ENCODE measurements around the gene KLHL25. TPM values are rescaled to one million over a fixed set of nuclear protein-coding genes. Genes with fewer than 3 reads are reported as not detected.
"Not testable (repeated sequence)": the region's sequence is repeated elsewhere in the genome, so short reads cannot be mapped to it uniquely, and the experiment has no call there.

The KLHL25 gene, protein sequence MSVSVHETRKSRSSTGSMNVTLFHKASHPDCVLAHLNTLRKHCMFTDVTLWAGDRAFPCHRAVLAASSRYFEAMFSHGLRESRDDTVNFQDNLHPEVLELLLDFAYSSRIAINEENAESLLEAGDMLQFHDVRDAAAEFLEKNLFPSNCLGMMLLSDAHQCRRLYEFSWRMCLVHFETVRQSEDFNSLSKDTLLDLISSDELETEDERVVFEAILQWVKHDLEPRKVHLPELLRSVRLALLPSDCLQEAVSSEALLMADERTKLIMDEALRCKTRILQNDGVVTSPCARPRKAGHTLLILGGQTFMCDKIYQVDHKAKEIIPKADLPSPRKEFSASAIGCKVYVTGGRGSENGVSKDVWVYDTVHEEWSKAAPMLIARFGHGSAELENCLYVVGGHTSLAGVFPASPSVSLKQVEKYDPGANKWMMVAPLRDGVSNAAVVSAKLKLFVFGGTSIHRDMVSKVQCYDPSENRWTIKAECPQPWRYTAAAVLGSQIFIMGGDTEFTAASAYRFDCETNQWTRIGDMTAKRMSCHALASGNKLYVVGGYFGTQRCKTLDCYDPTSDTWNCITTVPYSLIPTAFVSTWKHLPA
- total RNA-seq = 1 to 10 TPM; 4.1 to 4.7 TPM

DNA sequence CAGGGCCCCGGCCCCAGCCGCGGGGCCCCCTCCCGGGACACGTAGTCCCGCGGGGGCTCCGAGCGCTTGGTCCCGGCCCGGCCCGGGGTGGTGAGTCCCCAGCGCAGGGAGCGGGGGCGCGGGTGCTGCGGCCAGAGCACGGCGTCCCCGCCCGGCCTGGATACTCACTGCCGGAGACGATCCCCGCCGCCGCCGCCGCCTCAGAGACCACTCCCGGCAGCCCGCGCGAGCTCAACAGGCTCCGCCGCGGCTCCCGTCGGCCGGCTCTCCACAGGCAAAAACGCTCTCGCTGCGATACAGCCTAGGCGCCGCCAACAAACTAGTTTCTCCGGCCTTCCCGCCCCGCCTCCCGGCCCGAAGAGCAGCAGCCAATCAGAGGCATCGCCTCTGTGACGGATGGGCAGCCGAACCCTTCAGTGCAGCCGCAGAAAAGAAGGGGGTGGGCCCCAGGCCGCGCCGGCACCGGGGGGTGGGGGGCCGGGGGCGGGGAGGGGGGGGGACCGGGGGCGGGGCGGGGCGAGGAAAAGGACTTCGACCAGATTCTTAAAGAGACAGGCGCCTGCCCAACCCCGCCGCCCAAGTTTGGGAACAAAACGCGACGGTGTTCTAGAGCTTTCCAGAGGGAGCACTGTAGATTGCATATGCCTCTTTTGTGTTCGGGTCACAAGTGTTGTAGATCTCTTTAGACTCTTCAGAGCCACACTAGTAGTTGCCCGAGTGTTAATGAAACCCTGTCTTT, at the start of gene KLHL25:
TSS of gene KLHL25 (minus strand) at position 328 of the 739 bp plus-strand sequence. CDS start 25,115 bp downstream, outside the sequence.
- CTCF ChIA-PET = no interaction called here
- POLR2A ChIA-PET = interaction anchor here (0.8 to 1.2 kb wide), 3 partner anchors 9 to 104 kb away, joined by 3 to 8 read pairs (median 4); no protein-coding TSS in a partner anchor

DNA sequence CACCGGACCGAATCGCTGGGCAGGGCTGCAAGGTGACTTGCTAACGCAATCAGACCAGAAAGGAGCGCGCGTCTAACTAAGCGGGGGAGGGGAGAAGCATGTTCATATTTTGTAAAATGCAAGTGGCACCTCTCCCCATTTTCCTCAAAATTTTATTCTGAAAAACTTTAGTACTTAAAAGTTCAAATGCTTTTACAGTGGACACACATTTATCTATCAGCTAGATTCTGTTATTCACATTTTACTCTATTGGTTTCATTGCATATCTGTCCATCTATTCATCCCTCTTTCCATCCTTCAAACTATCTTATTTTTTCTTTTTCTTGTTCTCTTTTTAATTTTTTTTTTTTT, 46.1 kb upstream of the KLHL25 start:
- ChIA-PET POLR2A (no interaction called here), CTCF (interaction anchor here (0.7 to 2.0 kb wide), 11 partner anchors 10 to 436 kb away, joined by 3 to 8 read pairs (median 3); no protein-coding TSS in a partner anchor)

DNA sequence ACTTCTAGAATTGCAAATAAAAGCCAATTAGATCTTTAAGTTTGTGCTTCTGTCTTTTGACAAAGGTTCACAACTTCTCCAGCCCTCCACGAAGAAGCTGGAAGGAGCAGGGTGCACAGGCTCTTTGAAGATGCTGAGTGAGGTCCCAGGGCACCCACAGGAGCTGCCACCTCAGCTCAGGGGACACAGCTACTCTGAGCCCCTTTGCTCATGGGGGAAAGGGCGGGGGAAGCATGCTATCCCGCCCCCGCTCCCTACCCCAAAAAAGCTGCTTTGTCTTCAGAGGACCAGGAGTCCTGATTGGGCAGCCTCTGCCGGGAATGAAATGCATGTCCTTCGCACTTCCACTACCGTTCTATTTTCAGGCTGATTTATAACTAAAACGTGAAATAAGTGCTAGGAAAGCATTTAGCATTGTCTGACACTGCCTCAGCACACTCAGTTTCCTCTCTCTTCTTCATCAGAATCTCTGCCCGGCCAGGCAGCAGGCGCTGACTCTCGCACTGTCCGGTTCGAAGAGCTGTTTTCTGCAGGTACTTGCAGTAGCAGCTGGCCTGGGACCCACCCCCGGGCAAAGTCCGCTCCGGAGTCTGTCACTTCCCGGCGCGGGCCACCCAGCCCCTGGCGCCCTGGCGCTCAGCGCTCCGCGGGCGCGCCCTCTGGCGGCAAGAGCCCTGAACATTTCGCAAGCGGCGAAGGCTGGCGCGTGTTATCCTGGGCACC, 45.5 kb upstream of the KLHL25 start:
- POLR2A ChIA-PET = no interaction called here
- CTCF ChIA-PET = interaction anchor here (0.7 to 2.0 kb wide), 12 partner anchors 10 to 435 kb away, joined by 3 to 8 read pairs (median 3); no protein-coding TSS in a partner anchor

- ChIA-PET POLR2A (no interaction called here), CTCF (interaction anchor here (0.9 to 2.0 kb wide), 4 partner anchors 15 to 351 kb away, joined by 3 to 8 read pairs (median 4); no protein-coding TSS in a partner anchor)
These were observed 44.9 kb upstream of the KLHL25 start for GRCh38 chr15:85839643-85840042.

DNA sequence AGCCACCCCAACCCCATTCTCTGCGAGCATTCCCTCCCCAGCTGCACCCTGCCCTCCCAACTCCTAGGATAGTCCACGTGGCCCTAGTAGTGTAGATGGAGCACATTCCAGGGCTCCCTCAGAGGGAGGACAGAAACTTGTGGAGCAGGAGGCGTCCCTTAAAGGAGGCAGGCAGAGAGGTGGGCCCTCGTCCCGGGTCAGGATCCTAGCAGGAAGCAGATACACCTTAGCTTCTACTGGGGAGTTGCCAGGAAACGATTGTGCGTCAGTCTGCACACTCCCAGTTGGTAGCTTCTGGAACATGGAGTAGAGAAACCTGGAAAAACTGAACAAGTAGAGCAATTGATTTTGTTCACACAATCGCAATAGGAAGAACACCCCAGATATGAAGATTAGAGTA, 43.9 kb upstream of the KLHL25 start:
- CTCF ChIA-PET = no interaction called here
- POLR2A ChIA-PET = no interaction called here

- POLR2A ChIA-PET = no interaction called here
- CTCF ChIA-PET = no interaction called here
These were observed 43.2 kb upstream of the KLHL25 start for GRCh38 chr15:85837881-85838280.

DNA sequence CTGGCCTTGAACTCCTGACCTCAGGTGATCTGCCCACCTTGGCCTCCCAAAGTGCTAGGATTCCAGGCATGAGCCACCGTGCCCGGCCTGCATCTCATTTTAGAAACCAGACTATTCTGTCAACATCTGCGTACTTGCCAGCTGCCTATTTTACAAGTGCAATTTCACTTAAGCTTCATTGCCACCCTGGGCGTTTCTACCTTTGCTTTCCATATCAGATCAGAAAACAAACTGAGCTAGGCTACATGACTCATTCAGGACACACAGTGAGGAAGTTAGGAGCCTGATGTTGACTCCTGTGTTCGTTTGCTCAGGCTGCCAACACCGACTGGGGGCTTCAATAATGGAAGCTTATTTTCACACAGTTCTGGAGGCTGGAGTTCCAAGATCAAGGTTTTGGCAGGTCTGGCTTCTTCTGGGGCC, 42.3 kb upstream of the KLHL25 start:
- CTCF ChIA-PET = no interaction called here
- POLR2A ChIA-PET = no interaction called here

GRCh38 chr15:85834651-85835050, 39.9 kb upstream of the KLHL25 start:
- POLR2A ChIA-PET = no interaction called here
- CTCF ChIA-PET = interaction anchor here (0.6 to 1.5 kb wide), 4 partner anchors 12 to 329 kb away, joined by 3 to 4 read pairs (median 3); no protein-coding TSS in a partner anchor

- CTCF ChIA-PET = no interaction called here
- POLR2A ChIA-PET = no interaction called here
These were observed 37.7 kb upstream of the KLHL25 start for GRCh38 chr15:85832394-85832793.

DNA sequence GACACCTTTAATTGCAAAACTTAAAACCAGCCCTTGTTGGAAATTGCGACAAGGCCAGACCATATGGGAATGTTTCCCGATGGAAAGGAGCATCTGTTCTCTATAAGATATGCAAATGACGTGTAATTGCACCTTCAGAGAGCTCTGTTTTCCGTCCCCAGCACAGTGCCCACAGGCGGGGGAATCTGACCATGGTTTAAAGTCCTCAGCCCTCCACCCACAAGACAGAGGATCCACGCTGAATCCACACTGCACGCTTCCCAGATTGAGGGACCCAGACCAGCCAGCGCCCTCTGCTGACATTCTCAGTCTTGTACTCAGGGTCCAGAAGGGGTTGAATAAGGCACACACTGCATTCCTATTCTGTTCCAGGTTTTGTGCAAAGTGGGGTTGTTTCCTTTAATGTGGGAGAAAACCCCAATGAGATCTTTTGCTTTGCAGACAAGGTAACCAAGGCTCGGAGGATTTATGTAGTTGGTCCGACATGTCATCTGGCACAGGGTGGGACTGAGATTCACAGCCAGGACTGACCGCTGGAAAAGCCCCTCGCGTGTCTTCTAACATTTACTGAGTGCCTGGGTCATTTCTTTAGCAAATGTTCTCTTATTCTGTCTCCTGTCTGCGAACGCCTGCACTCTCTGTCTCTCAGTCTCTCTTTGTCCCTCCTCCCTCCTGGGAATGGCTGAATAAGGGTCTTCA, 36.8 kb upstream of the KLHL25 start:
- POLR2A ChIA-PET = no interaction called here
- CTCF ChIA-PET = no interaction called here

DNA sequence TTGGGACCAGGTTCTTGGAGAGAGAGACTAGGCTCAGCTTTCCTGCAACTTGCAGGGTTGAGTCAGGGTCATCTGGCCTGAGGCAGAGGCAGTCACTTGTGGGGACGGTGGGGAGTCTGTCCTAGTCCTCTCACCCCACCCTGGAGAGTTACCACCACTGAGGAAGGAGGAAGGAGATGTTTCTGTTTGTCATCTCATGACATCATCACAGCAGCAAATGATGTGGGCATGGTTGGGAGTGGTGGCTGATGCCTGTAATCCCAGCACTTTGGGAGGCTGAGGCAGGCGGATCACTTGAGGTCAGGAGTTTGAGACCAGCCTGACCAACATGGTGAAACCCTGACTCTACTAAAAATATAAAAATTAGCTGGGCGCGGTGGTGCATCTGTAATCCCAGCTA, 35.0 kb upstream of the KLHL25 start:
- POLR2A ChIA-PET = not testable (repeated sequence)
- CTCF ChIA-PET = interaction anchor here (0.7 kb wide), 1 partner anchor 16 kb away, joined by 3 read pairs; no protein-coding TSS in a partner anchor

- POLR2A ChIA-PET = no interaction called here
- CTCF ChIA-PET = no interaction called here
These were observed 34.1 kb upstream of the KLHL25 start for GRCh38 chr15:85828874-85829273.

DNA sequence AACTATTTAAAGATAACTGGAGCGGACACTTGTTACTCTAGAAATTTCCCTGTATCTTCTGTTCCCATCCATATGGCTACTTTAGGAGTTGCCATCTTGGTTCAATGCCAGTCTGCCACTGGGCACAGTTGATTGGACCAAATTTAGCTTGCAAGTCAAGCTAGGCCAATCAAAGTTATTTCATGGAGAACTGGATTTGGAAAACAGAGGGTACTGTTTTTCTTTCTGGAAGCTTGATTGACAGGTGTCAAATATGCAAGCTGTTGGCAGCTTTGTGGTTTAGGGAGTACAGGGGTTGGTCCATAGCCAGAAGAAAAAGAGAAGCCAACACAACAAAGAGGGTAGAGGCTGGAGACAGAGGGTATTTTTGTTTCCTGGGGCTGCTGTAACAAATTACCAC, 33.4 kb upstream of the KLHL25 start:
- CTCF ChIA-PET = interaction anchor here (1.0 kb wide), 1 partner anchor 31 kb away, joined by 3 read pairs; no protein-coding TSS in a partner anchor
- POLR2A ChIA-PET = no interaction called here

DNA sequence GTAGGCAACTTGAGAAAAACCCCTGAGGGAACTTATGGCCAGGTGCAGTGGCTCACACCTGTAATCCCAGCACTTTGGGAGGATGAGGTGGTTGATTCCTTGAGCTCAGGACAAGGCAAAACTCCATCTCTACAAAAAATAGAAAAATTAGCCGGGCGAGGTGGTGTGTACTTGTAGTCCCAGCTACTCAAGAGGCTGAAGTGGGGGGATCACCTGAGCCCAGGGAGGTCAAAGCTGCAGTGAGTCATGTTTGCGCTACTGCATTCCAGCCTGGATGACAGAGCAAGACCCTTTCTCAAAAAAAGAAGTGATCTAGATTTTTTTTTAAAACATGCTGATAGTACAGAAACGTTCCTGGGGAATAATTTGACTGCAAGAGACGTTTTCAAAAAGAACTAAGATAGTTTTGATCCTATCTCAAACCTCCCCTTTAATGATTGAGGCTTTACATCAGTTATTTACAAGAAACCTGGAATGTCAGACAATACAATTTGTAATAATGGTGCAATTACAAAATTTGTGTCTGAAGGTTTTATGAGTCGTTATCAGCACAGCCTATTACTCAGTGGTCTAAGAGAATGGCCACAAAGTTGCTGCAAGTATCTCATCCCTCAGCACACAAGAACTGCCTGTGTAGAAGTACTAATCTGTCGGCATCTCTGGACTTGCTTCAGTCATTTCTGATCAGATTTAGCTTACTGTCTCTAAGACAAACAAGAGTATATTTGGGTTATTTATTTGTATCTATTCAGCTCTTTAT, 32.2 kb upstream of the KLHL25 start:
- ChIA-PET CTCF (no interaction called here), POLR2A (no interaction called here)

DNA sequence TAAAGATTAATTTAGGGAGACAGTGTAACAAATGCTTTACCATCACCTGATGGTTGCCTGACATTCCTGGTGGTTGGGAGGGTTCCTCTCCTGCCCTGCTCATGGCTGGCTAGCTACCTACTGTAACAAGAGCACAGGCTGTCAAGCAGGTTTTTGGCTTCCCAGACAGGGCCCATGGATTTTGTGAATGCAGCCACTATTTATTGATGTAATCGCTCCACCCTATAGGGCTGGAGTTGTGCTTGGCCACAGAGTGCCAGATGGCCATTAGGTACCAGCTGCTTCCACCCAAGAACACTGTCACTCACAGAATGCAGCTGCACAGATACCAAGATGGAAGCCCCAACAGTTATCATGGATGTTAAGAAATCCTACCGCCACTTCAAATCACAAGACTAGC, 31.0 kb upstream of the KLHL25 start:
- ChIA-PET CTCF (no interaction called here), POLR2A (no interaction called here)

- ChIA-PET CTCF (interaction anchor here (1.9 kb wide), 1 partner anchor 16 kb away, joined by 6 read pairs; no protein-coding TSS in a partner anchor), POLR2A (no interaction called here)
These were observed 30.4 kb upstream of the KLHL25 start for GRCh38 chr15:85825118-85825517.

DNA sequence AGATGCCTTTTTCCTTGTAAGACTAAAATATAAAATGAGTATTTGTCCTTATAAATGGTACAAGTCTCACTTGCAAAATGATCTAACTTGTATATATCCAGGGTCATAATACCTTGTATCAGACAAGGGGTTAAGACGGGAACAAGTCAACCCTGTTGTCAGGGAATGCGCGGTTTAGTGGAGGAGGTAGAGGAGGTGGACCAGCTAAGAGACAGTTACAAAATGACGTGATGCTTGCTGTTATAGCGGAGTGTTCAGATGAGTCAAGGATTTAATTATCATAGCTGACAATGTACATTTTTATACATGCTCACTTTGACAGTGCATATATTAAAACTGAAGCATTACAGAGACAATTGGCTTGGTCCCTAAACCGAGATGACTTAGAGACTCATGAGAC, 26.8 kb upstream of the KLHL25 start:
- POLR2A ChIA-PET = no interaction called here
- CTCF ChIA-PET = no interaction called here

DNA sequence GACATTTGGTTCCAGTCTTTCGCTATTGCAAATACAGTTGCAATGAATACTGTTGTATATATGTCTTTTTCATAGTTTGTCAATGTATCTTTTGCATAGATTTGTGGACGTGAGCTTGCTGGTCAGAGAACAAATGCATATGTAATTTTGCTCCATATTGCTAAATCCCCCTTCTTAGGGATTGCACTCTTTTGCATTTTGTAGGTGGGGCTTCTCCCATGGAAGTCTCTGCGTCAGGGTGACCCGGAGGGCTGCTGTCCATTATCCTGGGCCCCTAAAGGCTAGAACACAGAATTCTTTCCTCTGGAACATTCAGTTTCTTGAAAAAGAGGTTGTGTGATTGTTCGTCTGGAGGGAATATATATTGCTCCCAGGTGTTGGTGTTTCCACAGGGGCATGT, 25.2 kb upstream of the KLHL25 start:
- CTCF ChIA-PET = no interaction called here
- POLR2A ChIA-PET = no interaction called here
